Subcutaneous abdominal adipose tissue (tissue), 5 donors: ENCODE results near the gene SNX32.

ENCODE experiments used
- H3K27ac ChIP-seq: one replicate; pipeline ENCODE4 v1.7.0; 2013; ENCODE audit warnings: low read depth, mild to moderate bottlenecking, inconsistent platforms, low read length, moderate library complexity
- H3K27me3 ChIP-seq, 5 donors: one replicate each; pipeline ENCODE4 v1.7.0; 2013; ENCODE audit warnings: low read length in 5 of 5, inconsistent platforms in 1 of 5; ENCODE audit not compliant: control insufficient read depth in 5 of 5, insufficient read depth in 4 of 5
- H3K36me3 ChIP-seq, 5 donors: one replicate each; pipeline ENCODE4 v1.7.0; 2013; ENCODE audit warnings: low read length in 5 of 5; ENCODE audit not compliant: control insufficient read depth in 5 of 5, insufficient read depth in 5 of 5
- H3K4me1 ChIP-seq, 5 donors: one replicate each; pipeline ENCODE4 v1.7.0; 2013; ENCODE audit warnings: low read length in 5 of 5, mild to moderate bottlenecking in 3 of 5, moderate library complexity in 1 of 5; ENCODE audit not compliant: control insufficient read depth in 5 of 5, insufficient read depth in 5 of 5
- H3K4me3 ChIP-seq, 5 donors: one replicate each; pipeline ENCODE4 v1.7.0; 2013; ENCODE audit warnings: low read length in 5 of 5, low read depth in 1 of 5
- H3K9ac ChIP-seq, 5 donors: one replicate each; pipeline ENCODE4 v1.7.0; 2013; ENCODE audit warnings: low read length in 5 of 5, mild to moderate bottlenecking in 4 of 5, moderate library complexity in 3 of 5
- H3K9me3 ChIP-seq, 5 donors: one replicate each; pipeline ENCODE4 v1.7.0; 2013; ENCODE audit warnings: low read length in 5 of 5; ENCODE audit not compliant: control insufficient read depth in 5 of 5
- donor health status: healthy.
- donor health status: healthy.
- donor health status: healthy.
- donor health status: healthy.
- donor health status: healthy.

The SNX32 gene

DNA sequence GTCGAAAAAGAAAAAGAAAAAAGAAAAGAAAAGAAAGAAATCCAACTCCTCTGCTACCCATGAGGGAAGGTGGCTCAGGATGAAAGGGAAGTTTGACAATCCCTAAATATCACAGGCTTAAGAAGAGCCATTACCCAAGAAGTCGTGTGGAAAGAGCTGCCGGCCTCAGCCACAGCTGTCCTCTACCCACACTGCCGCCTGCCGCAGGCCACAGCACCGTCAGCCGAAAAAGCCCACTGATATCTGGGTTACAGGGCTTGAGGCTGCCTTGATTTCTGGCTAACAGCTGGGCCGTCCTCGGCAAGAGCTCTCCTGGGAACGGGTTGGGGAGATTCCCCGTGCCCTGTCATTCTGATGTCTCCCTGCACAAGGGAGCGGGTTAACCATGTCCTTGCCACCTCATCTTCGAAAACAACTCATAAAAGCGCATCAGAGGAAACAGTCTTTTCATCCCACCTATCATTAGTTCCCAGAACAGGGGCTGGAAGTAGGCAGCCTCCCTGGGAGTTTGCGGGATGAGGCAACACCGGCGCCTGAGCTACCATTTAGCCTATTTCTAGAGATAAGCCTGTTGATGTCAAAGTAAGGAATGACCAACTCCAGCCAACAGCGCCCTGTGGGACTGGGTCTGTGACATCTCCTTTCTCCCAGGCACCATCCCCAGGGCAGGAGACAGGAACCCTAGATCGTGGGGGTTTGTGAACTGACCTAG is 21.8 kb upstream of the SNX32 start:
- Histone ChIP-seq H3K4me1 (peaks cover 24 to 64% (median 55%) of the 10 kb centered on the region in 5 donors), H3K9ac (peak overlapping the region in 3 of 5 donors; percentile 5 to 94 (median 35)), H3K36me3 (peaks cover 0 to 2% (median 0%) of the 10 kb centered on the region in 5 donors), H3K4me3 (peak overlapping the region in 1 of 5 donors; percentile 6), H3K27ac (peak overlapping the region; percentile 99), H3K27me3 (peaks cover 0 to 9% (median 0%) of the 10 kb centered on the region in 5 donors), H3K9me3 (no peaks in the 10 kb centered on the region)

GRCh38 chr11:65814131-65814985 is 19.4 kb upstream of the SNX32 start:
- Histone ChIP-seq H3K27ac (peak overlapping the region; percentile 99), H3K9ac (peak overlapping the region in 4 of 5 donors; percentile 23 to 81 (median 70)), H3K36me3 (peaks cover 0 to 2% (median 0%) of the 10 kb centered on the region in 5 donors), H3K4me3 (peak overlapping the region in 1 of 5 donors; percentile 7), H3K4me1 (peaks cover 24 to 72% (median 64%) of the 10 kb centered on the region in 5 donors), H3K9me3 (no peaks in the 10 kb centered on the region), H3K27me3 (peaks cover 0 to 4% (median 0%) of the 10 kb centered on the region in 5 donors)

GRCh38 chr11:65814986-65815565 is 18.7 kb upstream of the SNX32 start:
- Histone ChIP-seq H3K9ac (peak overlapping the region in 4 of 5 donors; percentile 23 to 81 (median 70)), H3K27ac (peak overlapping the region; percentile 99), H3K36me3 (peaks cover 0 to 2% (median 0%) of the 10 kb centered on the region in 5 donors), H3K4me1 (peaks cover 24 to 69% (median 61%) of the 10 kb centered on the region in 5 donors), H3K9me3 (no peaks in the 10 kb centered on the region), H3K4me3 (no peak overlapping the region), H3K27me3 (peaks cover 0 to 4% (median 0%) of the 10 kb centered on the region in 5 donors)

DNA sequence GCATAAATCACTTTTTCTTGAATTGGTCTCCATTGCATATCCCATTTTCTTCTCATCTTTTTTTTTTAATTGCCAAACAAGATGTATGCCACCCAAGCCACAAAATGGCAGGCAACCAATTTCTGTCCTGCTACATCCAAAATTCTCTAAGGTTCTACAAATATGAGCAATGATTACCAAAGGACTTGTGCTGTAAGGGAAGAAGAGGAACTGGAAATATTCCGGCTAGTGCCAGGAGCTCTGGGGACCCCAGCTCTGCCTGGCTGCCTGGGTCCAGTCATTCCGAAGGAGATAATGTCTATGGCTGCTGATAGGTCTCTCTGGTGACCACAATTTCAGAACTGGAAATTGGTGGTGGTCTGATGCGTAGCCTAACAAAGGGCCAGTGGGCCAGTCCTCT is 17.1 kb upstream of the SNX32 start:
- H3K36me3 ChIP-seq, result peaks cover 0 to 2% (median 0%) of the 10 kb centered on the region in 5 donors
- H3K9me3 ChIP-seq, result no peaks in the 10 kb centered on the region
- peak overlapping the region in 1 of 5 donors; percentile 39 for H3K9ac ChIP-seq
- peak overlapping the region; percentile 88 for H3K27ac ChIP-seq
- peaks cover 21 to 55% (median 50%) of the 10 kb centered on the region in 5 donors for H3K4me1 ChIP-seq
- peak overlapping the region in 2 of 5 donors; percentile 0 to 79 for H3K4me3 ChIP-seq
- peaks cover 0 to 4% (median 0%) of the 10 kb centered on the region in 5 donors for H3K27me3 ChIP-seq

DNA sequence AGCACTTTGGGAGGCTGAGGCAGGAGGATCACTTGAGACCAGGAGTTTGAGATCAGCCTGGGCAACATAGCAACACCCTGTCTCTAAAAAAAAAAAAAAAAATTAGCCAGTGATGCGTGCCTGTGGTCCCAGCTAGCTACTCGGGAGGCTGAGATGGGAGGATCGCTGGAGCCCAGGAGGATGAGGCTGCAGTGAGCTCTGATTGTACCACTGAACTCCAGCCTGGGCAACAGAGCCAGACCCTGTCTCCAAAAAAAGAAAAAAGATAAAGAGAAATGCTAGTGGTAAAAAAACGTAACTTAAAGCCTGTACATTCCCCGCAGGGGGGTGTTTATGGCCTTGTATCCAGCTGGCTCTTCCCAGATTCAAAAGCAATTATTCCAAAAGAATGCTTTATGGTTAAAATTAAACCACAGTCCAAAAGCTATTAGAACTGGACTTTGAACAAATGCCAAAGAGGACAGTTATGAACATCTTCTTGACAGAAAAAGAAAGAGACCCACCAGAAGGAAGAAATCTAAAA is 16.4 kb upstream of the SNX32 start:
- peak overlapping the region; percentile 70 to 79 (median 79) for H3K4me3 ChIP-seq
- peaks cover 0 to 3% (median 0%) of the 10 kb centered on the region in 5 donors for H3K27me3 ChIP-seq
- H3K27ac ChIP-seq, result peak overlapping the region; percentile 88
- H3K9me3 ChIP-seq, result no peaks in the 10 kb centered on the region
- peak overlapping the region; percentile 68 to 85 (median 73) for H3K9ac ChIP-seq
- H3K36me3 ChIP-seq, result peaks cover 0 to 2% (median 0%) of the 10 kb centered on the region in 5 donors
- H3K4me1 ChIP-seq, result peaks cover 14 to 48% (median 44%) of the 10 kb centered on the region in 5 donors

- peaks cover 13 to 41% (median 38%) of the 10 kb centered on the region in 5 donors for H3K4me1 ChIP-seq
- H3K9ac ChIP-seq, result peak overlapping the region; percentile 68 to 85 (median 73)
- peak overlapping the region; percentile 88 for H3K27ac ChIP-seq
- peaks cover 0 to 2% (median 0%) of the 10 kb centered on the region in 5 donors for H3K36me3 ChIP-seq
- H3K27me3 ChIP-seq, result peaks cover 0 to 3% (median 0%) of the 10 kb centered on the region in 5 donors
- no peaks in the 10 kb centered on the region for H3K9me3 ChIP-seq
- peak overlapping the region; percentile 70 to 79 (median 79) for H3K4me3 ChIP-seq
Measured at GRCh38 chr11:65817835-65818680, 15.7 kb upstream of the SNX32 start.

- H3K36me3 ChIP-seq, result no peaks in the 10 kb centered on the region
- H3K4me1 ChIP-seq, result peaks cover 0 to 17% (median 16%) of the 10 kb centered on the region in 5 donors
- H3K27ac ChIP-seq, result no peak overlapping the region
- no peak overlapping the region for H3K4me3 ChIP-seq
- H3K9ac ChIP-seq, result peak overlapping the region in 1 of 5 donors; percentile 13
- no peaks in the 10 kb centered on the region for H3K9me3 ChIP-seq
- H3K27me3 ChIP-seq, result peaks cover 0 to 3% (median 0%) of the 10 kb centered on the region in 5 donors
Measured at GRCh38 chr11:65821107-65821506, 12.7 kb upstream of the SNX32 start.

DNA sequence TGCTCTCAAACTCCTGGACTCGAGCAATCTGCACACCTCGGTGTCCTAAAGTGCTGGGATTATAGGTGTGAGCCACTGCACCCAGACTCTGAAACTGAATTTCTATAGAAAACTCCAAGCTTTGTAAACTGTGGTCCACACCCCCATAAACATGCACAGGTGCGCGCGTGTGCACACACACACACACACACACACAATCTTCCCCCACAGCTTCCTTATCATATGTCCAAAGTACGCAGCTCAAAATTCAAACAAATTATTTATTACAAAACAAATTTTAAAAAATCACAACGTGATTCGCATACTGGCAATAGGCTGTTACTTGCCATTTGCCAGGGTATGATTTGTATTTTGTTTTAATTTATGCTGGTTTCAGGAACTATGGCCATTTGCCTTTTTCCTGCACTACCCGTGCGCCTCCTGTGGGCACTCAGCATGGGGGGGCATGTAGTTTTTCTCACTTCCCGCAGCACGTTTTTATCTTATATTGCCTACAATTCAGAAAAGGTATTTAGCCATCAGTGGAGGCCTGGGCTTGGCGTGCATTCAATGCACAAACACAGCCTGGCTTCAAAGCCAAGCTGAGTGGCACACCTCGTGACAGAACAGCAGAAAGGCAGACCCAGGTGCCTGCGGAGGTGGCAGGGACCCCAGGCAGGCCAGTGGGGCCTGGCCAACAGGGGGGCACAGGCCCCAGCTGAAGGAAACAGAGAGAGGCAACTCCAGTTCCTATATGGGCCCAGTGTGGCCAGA is 10.8 kb upstream of the SNX32 start:
- no peak overlapping the region for H3K4me3 ChIP-seq
- no peak overlapping the region for H3K27ac ChIP-seq
- peaks cover 0 to 3% (median 0%) of the 10 kb centered on the region in 5 donors for H3K27me3 ChIP-seq
- no peaks in the 10 kb centered on the region for H3K36me3 ChIP-seq
- H3K9me3 ChIP-seq, result no peaks in the 10 kb centered on the region
- H3K4me1 ChIP-seq, result peaks cover 0 to 3% (median 0%) of the 10 kb centered on the region in 5 donors
- H3K9ac ChIP-seq, result no peak overlapping the region
